Dermis microvascular lymphatic vessel endothelial cell (primary cell): Measurements from ENCODE around the gene RPE65. TPM values are rescaled to one million over a fixed set of nuclear protein-coding genes. Genes with fewer than 3 reads are reported as not detected.

ENCODE experiments used
- total RNA-seq: library from RNA; depleted of rRNA; stranded (reverse); fragments of >200 nt; gene quantifications from 2 replicates; pipeline ENCODE4 v1.2.1, GENCODE V29; 2014

Gene RPE65
- total RNA-seq, 1 donor from 2014 or later = not detected

Other genes with a start within 250 kb of the RPE65 start
- gene WLS, start 217.4 kb downstream of the RPE65 start, total RNA-seq = 31.6 and 32.5 TPM in 2 replicates
- gene DEPDC1, start 47.1 kb upstream of the RPE65 start, total RNA-seq = 4.6 and 13.4 TPM in 2 replicates